DOHH2 (cell line): Measurements from ENCODE around the gene AGGF1.

Experiments
- CTCF ChIP-seq: fragments of 200-600 bp; sonication (generic); IDR thresholded peaks from one replicate; pipeline ENCODE4 v1.5.1; 2014; ENCODE audit warnings: antibody characterized with exemption, mild to moderate bottlenecking, low read depth, low read length; ENCODE audit not compliant: poor library complexity, severe bottlenecking
- EZH2phosphoT487 ChIP-seq: fragments of 200-600 bp; sonication (generic); IDR thresholded peaks from 2 replicates; pipeline ENCODE4 v1.6.1; 2017; ENCODE audit warnings: borderline replicate concordance, mild to moderate bottlenecking, antibody characterized with exemption, low read length, moderate library complexity, mixed read lengths

- no peak for TF ChIP-seq CTCF
- no peak for TF ChIP-seq EZH2phosphoT487
These were observed 7.4 kb upstream of the AGGF1 start for GRCh38 chr5:77022511-77023417.
